NT2/D1 (cell line): ENCODE results near the gene RXFP2.

Source experiments
- SUZ12 ChIP-seq: IDR thresholded peaks from 2 replicates; pipeline ENCODE4 v1.6.1; 2011; ENCODE audit not compliant: insufficient read length, insufficient read depth; ENCODE audit errors: extremely low read depth
- YY1 ChIP-seq: IDR thresholded peaks from 2 replicates; pipeline ENCODE4 v1.6.1; 2011; ENCODE audit not compliant: insufficient read length, insufficient read depth
- ZNF274 ChIP-seq: IDR thresholded peaks from 2 replicates; pipeline ENCODE4 v1.6.1; 2011; ENCODE audit warnings: mild to moderate bottlenecking, low read depth, low read length

GRCh38 chr13:31775686-31776085, 36.4 kb downstream of the RXFP2 start:
- no peak for TF ChIP-seq YY1
- no peak for TF ChIP-seq ZNF274
- TF ChIP-seq SUZ12 = no peak
